Ramos (cell line): ENCODE results near the gene VCL.

Source experiments
- in situ Hi-C: fragments of 300-500 bp; cut with MboI; formaldehyde crosslinking; loops from one replicate; pipeline ENCODE4 v1.14.3; 2022; ENCODE audit warnings: low sequenced_read_pairs; ENCODE audit not compliant: unreplicated experiment

The VCL gene

DNA sequence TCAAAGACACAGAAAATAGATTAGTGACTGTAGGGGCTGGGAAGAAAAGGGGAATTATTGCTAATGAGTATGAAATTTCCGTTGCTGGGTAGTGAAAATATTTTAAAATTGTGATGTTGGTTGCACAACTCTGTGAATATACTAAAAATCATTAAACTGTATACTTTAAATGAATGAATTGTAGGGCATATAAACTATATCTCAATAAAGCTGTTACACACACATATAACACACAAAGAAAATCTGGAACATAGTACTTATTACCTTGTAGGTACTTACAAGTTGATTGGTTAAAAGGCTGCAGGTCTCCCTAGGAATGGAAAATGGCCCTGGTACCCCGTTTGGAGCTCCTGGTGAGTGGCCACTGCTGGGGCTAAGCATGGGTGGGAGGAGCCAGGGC, 27.1 kb upstream of the VCL start:
- in situ Hi-C loops, result no loop called here

DNA sequence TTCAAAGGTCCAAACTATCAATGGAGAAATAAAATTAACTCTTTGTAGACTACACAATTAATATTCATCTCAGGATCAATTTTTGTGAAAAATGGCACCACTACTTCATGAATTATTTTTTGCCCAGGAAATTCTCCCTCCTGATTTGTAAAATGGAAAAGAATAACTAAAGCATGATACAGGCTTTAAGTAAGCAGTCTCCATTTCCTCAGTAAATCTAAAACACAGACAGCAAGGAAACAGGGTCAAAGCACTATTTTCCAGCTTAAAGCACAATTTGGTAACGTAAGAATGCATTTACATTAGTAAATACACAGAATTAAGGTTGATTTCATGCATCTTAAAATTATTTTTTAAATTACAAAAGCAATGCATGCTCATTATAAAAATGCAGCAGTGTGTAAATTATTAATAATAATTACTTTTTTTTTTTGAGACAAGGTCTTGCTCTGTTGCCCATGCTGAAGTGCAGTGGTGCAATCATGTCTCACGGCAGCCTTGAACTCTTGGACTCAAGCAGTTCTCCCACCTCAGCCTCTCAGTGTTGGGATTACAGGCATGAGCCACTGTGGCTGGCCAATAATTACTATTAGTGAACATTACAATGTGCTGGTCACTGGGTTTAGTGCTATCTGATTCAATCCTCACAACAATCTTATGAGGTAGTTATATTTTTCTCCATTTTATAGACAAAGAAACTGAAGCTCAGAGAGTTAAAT, 26.1 kb upstream of the VCL start:
- in situ Hi-C loops, result no loop called here

DNA sequence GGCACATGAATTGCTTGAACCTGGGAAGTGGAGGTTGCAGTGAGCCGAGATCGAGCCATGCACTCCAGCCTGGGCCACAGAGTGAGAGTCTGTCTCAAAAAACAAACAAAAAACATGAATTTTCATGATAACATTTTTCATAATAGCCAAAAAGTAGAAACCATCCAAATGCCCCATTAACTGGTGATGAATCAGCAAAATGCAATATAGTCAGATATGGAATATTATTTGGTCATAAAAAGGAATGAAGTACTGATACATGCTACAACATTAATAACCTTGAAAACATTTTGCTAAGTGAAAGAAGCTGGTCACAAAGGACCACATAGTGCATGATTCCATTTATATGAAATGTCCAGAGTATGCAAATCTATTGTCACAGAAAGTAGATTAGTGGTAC, 24.5 kb upstream of the VCL start:
- in situ Hi-C loops, result no loop called here

DNA sequence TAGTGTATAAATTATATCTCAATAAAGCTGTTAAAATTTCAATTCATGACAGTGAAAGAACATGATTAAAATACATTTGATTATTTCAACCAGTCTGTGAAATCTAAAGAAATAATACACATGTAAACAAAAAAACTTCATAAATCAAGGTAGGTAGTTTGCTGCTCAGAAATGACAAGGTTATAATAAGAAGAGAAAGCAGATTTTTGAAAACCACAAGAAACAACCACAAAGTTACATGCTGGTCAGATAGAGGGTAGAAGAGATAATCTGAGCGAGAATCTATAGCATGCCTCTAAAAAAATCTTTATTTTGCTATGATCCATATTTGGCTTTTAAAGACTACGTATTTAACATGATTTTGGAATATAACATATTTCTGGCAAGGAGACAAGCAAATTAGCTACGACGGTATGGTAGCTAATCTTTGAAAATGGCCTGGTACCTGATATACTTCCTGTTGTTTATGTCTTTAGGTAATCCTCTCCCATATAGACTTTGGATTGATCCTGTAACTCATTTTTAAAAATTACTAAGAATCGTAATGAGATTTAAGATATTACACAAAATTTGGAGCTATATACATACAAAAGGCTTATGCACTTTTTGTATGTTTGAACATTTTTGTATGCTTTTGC, 23.5 kb upstream of the VCL start:
- in situ Hi-C loops, result no loop called here

DNA sequence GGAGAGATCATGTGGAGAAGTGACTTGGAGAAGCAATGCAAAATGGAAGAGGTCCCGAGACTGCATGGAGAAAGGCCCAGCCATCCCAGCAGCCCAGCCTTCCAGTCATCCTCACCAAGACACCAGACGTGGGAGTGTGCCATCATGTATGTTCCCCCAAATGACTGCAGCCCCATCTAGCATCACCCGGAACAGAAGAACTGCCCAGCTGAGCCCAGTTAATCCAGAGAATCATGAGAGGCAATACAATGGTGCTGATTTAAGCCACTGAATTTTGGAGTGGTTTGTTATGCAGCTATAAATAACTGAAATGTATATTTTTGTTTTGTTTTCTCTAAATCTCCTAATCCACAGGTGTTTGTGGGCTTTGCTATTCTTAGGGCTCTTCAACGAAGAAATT, 22.5 kb upstream of the VCL start:
- in situ Hi-C loops, result no loop called here

DNA sequence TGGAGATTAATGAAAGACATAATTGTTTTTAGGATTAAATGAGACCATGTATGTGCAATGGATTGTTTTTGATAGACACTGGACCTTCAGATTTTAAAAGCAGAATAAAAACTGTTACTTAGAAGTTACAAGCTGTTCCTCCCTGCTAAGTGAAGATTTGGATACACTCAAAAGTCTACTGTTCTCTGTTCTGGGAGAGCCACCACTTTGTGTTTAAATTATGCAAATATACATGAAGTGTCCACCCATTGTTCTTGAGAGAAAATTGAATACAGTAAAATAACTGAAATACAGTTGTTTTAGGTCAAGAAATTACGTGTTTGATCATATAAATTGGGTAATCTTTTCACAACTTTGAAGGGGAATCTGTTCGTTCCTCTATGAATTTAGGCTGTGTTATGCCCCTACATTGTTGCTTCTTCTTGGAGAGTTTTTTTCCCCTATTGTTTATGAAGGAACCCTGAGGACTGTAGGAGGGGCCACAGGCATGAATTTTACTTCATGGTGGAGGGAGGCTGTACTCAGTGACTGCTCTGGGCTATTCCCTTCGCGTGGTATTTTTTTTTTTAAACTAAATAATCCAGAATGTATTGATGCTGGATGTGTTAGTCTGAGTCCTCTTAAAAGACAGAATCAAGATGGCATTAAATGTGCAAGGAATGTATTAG, 18.6 kb upstream of the VCL start:
- in situ Hi-C loops, result no loop called here

DNA sequence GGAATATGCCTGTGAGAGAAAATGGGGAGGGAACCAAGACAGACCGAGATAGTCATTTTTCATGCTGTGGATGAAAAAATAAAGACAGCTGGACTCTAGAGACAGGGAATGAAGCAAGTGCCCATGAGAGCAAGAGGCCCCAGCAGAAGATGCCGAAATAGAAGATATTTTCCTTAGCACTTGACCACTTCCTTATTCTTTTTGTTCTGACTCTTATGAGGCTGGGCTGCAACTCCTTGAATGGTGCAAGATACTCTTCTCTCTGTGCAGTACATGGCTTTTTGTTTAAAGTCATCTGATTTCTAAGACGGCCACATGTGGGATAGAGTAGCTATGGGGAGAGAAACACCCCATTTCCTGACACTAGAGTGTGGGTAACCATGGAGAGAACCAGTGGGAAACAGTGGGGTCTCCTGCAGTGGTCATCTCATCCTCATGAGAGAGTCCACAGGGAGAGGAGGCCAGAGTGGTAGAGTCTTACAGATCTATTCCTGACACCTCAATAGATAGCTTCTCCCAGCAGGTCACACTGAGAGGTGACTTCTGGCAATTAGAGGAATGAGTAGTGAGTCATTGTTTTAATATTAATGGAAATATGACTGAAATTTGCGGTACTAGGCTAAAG, 18.0 kb upstream of the VCL start:
- in situ Hi-C loops, result no loop called here

DNA sequence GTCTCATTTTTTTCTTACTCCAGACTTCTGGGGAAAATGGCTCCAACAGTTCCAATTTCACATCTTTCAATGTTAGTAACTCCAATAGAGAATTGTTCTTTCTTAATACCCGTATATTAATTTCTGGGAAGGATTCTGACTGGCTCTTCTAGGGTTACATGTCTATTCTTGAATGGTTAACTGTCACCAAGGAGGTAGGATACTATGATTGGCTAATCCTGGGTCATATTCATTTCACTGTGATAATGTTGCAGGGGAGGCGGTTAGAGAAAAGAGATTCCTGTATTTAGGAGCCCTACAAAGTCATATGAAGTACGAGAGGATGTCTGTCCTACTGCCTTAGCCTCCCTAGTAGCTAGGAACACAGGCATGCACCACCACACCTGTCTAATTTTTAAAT, 16.1 kb upstream of the VCL start:
- in situ Hi-C loops, result no loop called here

DNA sequence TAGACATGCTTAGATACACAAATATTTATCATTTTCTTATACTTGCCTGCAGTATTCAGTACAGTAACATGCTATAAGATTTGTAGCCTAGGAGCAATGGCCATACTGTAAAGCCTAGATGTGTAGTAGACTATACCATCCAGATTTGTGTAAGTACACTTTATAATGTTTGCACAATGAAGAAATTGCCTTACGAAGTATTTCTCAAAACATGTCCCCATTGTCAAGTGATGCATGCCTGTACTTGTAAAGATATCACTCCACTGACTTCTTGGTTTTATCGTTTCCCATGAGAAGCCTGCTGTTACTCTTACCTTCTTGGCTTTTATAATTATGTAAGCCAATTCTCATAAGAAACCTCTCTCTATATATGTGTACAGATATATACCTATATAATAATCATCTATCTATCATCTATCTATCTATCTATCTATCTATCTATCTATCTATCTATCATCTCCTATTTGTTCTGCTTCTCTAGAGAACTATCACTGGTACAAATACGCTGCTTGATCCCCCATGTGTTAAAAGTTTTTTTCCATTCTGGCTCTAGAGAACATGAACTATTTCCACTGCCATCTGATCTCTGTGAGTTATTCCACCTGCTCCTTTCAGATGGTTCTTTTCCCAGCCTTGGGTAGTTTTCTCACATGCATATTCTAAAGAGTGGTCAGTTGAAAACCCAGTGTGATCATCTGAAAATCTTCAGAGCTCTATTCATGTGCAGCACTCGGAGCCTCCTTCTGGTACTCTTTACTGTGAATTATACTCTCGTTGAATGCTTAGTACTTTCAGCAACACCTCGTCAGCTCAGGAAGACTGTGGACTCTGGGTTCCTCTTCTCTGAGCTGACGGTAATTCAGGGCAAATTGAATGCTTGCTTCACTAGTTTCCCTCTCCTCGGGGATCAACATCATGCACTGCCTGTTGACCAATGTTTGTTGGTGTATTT, 14.5 kb upstream of the VCL start:
- in situ Hi-C loops, result no loop called here

DNA sequence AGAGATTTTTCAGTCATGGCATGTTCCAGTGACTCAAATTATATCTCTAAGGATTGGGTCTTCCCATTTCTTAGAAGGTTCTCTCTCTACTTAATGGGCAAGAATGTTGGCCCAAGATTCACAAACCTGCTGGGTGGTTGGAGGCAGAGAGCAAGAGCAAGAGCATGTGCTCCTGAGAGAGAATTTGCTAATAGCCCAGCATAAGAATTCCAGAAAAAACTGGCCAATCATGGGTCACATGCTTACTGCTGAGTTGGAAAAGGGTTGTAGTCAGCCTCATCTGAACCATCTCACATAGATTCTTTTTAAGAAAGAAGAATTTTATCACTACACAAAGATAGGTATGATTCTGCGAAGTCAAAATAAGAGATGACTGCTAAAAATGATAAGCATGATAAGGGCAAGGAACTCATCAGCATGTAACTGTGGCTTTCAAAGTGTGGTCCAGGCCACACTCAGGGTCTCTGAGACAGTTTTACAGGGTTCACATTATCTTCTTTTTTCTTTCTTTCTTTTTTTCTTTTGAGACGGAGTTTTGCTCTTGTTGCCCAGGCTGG, 8.2 kb upstream of the VCL start:
- in situ Hi-C loops, result no loop called here

DNA sequence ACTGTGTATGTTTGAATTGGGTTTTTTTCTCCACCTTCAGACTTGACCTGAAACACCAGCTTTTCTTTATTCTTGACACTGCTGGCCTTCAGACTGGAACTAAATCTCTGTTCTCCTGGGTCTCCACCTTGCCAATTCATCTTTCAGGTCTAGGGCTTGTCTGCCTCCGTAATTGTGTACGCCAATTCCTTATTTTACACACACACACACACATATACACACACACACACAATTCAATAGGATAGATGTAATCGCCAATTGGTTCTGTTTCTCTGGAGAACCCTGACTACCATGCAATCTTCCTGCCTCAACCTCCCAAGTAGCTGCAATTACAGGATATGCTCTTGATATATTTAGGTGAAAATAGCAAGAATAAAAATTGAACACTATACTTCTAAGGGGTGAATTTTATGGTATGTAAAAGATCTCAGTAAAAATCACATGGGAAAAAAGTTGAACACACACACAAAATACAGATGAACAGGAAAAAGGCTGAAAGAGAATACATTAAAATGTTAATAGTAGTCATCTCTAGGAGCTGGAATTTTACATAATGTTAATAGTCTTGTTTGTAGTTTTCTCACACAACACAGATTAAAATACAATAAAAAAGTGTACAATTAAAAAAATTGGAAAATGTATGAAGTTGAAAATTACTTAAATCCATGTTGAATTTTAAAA, 6.6 kb upstream of the VCL start:
- in situ Hi-C loops, result no loop called here

DNA sequence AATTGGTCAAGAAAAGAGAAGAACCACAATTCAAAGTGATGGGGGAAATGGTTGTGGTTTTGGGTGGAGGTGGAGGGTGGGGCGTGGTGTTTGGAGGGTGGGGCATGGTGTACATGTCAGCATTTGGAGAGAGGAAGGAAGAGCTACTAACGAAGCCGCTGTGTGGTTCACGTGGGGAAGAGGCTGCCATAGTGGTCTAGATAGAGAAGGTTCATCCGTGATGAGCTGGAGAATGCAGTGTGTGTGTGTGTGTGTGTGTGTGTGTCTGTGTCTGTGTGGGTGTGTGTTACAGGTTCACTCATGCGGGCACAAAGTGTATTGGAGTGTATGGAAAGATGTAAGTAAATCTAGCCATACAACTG, 6.1 kb upstream of the VCL start:
- in situ Hi-C loops, result no loop called here

DNA sequence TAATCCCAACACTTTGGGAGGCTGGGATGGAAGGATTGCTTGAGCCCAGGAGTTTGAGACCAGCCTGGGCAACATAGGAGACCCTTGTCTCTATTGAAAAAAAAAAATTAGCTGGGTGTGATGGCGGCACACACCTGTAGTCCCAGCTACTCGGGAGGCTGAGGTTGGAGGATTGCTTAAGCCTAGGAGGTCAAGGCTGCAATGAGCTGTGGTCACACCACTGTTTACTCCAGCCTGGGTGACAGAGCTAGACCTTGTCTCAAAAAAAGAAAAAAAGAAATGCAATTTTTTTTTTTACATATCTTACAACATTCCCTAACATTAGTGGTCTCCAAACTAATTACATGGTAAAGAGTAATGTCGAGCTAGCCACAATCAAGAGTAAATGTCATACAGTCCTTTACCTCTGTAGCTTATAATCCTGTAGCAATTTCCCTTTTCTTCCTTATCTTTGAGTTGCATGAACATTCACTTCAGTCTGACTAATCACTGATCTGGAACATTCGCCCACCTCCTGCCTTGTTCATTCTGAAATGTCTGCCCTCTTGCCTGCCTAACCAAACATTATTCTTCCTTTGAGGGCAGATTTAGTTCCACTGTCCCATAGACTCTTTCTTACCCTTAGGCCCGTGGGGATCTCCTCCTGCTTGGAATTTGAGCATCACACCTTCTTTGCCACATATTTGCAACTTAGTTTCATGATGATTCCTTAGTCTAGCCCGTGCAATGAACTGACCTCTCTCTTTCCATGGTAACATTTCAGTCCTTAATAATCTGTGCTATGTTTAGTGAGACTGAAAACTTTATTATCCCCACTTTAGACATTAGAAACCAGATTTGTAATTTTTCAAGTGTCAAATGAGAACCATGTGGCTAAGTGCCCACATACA, 4.8 kb upstream of the VCL start:
- in situ Hi-C loops, result no loop called here

DNA sequence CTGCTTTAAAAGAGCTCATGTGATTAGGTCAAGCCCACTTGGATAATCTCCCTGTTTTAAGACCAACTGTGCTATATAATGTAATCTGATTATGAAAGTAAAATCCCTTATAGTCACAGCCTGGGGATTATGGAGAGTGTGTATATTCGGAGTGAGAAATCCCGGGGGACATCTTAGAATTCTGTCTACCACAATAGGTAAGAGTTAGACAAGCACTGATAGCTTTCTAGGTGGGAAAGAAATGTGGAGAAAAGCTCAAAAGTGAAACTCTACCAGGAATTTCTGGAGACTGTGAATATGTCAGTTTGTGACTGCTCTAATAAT, 2.9 kb upstream of the VCL start:
- in situ Hi-C loops, result no loop called here

DNA sequence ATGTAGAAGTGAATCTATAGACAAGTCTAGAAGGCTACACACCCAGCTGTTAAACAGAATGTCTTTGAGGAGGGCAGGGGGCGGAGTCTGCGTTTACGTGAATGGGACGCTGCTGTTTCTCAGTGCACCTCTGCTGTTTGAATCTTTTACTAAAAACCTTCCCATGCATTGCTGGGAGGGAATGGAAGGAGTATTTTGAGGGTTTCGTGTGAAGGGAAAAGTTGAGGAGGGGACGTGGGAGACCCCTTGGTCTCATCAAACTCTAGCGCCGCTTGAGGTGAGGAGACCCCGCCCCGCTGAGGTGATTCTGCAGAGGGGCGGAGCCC, 492 bp upstream of the VCL start:
- in situ Hi-C loops, result no loop called here

DNA sequence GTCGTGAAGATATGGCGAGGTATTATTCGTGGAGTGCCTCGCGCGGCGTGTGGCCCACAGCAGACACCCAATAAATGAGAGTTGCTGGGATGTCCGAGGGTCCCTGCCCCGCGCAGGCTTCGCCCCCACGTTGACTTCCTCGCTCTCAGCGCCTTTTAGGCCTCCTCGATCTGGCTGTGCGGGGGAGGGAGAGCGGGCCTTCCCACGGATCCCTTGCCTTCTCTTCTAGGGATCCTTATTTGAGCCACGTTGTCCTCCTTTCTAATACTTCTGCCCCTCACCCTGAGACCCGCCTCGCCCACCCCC, 660 bp downstream of the VCL start:
- in situ Hi-C loops, result no loop called here

DNA sequence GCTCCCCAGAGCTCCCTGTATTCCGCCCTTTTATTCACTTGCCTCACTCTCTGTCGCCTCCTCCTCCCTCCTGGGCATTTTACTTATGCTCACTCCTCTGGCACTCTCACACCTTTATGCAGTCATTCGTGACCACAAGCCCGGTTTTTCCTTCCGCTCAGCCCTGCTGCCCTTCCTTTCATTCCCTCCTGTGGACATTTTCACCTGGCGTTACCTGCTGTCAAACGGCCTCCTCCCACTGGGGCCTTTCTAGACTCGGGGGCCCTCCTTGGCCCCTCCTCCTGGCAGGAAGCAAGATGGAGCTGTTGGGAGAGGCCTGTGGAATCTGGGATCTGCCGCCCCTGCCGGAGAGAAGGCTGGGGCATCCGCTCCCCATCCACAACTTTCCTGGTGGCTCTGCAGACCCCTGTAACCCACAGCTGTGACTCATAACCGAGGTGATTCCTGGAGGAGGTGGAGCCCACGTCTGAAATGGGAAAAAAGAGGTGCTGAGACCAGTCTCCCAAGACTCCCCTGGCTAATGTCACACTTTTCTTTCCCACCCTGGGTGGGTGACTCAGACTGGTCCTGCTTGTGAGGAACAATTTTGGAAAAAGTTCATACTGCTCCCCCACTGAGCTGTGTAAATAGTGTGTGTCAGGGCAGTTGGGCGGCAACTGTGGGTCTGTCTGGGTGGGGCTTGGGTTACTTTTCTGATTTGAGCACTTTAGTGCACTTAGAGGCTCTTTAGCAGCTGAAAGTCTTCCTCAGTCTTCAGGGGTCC, 1.2 kb downstream of the VCL start:
- in situ Hi-C loops, result no loop called here

DNA sequence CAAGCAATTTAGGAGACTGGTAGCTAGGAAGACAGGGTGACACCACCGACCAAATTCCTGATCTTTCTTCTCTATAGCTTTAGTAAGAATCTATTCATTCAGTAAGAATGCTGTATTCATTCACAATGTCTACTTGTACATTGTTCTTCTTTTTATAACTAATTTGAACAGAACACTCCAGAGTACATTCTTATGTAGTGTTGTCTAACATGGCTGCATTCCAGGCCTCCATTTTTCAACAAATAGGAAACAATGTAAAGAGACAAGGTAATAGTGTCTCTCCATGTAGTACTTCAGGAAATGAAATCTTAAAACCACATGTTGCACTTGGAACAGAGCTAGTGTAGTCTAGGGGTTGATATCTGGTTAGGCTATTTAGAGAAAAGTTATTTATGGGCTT, 1.8 kb downstream of the VCL start:
- in situ Hi-C loops, result no loop called here
